Panc1 (cell line): ENCODE data around the gene TIMP3.

Experiments
- TCF7L2 ChIP-seq: IDR thresholded peaks from 2 replicates; pipeline ENCODE4 v1.6.1; 2011; ENCODE audit warnings: mild to moderate bottlenecking, low read depth, low read length, inconsistent platforms
- TF ChIP-seq, protein P1 (sequence below): fragments of 450-650 bp; IDR thresholded peaks from 2 replicates; pipeline ENCODE4 v1.5.1; 2017; ENCODE audit warnings: mild to moderate bottlenecking

DNA sequence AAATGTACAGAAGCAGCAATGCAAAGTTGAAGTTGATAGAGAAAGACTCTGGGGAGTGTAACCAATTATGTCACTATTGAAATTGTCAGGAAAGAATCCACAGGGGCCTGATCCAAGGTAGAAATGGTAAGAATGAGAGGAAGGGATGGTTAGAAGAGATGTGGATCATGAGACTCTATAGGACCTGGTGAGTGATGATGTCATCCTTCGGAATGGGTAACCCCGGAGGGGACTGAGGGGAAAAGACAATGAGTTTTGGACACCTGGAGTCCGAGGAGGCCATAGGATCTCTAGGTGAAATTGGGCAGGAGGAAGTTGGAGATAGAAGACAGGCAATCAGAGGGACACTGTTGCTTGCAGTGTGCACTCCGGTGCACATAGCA, 6.3 kb upstream of the TIMP3 start:
- TF ChIP-seq, protein P1, sequence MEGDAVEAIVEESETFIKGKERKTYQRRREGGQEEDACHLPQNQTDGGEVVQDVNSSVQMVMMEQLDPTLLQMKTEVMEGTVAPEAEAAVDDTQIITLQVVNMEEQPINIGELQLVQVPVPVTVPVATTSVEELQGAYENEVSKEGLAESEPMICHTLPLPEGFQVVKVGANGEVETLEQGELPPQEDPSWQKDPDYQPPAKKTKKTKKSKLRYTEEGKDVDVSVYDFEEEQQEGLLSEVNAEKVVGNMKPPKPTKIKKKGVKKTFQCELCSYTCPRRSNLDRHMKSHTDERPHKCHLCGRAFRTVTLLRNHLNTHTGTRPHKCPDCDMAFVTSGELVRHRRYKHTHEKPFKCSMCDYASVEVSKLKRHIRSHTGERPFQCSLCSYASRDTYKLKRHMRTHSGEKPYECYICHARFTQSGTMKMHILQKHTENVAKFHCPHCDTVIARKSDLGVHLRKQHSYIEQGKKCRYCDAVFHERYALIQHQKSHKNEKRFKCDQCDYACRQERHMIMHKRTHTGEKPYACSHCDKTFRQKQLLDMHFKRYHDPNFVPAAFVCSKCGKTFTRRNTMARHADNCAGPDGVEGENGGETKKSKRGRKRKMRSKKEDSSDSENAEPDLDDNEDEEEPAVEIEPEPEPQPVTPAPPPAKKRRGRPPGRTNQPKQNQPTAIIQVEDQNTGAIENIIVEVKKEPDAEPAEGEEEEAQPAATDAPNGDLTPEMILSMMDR: no peak
- TF ChIP-seq TCF7L2: no peak
